Fibroblast of pulmonary artery (primary cell): ENCODE results near the gene TECR.
A peak's percentile ranks its signal among the peaks of the same experiment; 100 is the strongest.

ENCODE experiments used
- DNase-seq: peaks from one replicate; pipeline ENCODE4 v3.0.0-alpha.2; 2010; ENCODE audit warnings: low read depth
- H3K4me3 ChIP-seq: replicated peaks from 2 replicates; pipeline ENCODE4 v1.5.1; 2011; ENCODE audit warnings: low read depth, mild to moderate bottlenecking, control low read depth, low read length, moderate library complexity
- TF ChIP-seq, protein P1 (sequence below): IDR thresholded peaks from 2 replicates; pipeline ENCODE4 v1.5.1; 2011; ENCODE audit warnings: mild to moderate bottlenecking, control low read depth, low read length, inconsistent platforms; ENCODE audit errors: missing control alignments

TECR gene

GRCh38 chr19:14567079-14567478 lies 37.7 kb downstream of the TECR start:
- no peak for DNase-seq
- TF ChIP-seq, protein P1, sequence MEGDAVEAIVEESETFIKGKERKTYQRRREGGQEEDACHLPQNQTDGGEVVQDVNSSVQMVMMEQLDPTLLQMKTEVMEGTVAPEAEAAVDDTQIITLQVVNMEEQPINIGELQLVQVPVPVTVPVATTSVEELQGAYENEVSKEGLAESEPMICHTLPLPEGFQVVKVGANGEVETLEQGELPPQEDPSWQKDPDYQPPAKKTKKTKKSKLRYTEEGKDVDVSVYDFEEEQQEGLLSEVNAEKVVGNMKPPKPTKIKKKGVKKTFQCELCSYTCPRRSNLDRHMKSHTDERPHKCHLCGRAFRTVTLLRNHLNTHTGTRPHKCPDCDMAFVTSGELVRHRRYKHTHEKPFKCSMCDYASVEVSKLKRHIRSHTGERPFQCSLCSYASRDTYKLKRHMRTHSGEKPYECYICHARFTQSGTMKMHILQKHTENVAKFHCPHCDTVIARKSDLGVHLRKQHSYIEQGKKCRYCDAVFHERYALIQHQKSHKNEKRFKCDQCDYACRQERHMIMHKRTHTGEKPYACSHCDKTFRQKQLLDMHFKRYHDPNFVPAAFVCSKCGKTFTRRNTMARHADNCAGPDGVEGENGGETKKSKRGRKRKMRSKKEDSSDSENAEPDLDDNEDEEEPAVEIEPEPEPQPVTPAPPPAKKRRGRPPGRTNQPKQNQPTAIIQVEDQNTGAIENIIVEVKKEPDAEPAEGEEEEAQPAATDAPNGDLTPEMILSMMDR, result no peak
- H3K4me3 ChIP-seq, result no peak overlapping the region

DNA sequence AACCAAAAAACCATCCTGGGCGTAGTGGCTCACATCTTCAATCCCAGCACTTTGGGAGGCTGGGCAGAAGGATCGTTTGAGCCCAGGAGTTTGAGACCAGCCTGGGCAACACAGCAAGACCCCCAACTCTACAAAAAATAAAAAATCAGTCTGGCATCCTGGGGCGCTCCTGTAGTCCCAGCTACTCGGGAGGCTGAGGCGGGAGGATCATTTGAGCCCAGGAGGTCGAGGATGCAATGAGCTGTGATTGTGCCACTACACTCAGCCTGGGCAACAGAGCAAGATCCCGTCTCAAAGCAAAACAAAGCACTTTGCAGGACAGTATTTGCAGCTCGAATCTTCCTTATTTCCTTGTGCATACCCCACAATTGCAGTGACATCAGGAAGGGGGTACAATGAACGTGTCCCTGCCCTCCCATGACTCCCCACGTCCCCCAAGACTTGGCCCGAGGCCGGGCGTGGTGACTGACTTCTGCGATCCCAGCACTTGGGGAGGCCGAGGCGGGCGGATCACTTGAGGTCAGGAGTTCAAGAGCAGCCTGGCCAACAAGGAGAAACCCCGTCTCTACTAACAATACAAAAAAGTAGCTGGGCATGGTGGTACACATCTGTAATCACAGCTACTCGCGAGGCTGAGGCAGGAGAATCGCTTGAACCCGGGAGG lies 41.6 kb downstream of the TECR start:
- DNase-seq, result no peak
- H3K4me3 ChIP-seq, result peak overlapping the region; percentile 99
- TF ChIP-seq, protein P1, result no peak

DNA sequence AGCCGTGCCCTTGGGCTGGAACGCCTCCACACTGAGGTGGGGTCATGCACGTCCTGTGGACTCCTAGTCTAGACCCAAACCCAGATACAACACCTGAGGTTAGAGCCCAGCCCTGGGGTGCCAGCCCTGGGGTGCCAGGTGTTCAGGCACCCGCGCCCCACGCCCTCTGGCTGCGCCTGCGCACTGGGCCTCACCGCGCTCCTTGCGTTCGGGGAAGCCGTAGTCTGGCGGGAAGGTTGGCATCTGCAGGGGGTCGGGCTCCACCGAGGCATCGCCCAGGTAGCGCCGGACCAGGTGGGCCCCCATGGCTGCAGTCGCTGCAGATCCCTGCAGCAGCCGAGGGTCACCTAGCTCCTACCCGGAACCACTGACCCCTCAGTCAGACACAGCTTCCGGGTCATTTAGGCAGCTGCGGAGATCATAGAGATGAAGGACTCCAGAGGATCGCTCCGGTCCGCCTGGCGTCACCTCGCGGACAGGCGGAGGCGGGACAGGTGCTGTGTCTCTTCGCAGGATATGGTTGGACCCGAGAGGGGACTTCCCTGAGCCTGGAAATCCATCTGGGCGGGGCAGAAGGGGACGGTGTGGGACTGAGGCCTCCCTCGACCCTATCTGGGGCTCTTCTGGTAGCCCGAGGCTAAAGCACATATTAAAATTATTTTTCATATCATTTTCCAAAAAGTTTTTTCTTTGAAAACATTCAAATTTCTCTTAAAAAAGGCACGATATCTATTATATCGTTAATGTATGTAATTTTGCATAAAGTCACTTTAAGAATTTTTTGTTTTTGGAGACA lies 42.5 kb downstream of the TECR start, which contains the start of gene NDUFB7:
TSS of gene NDUFB7 (minus strand) at position 372 of the 796 bp plus-strand sequence. CDS start at position 306, 66 bp downstream.
- TF ChIP-seq, protein P1, result peak; percentile 52
- peak within 1 kb of the TSS; percentile 99 for H3K4me3 ChIP-seq
- peak; percentile 96 for DNase-seq

- no peak for DNase-seq
- no peak overlapping the region for H3K4me3 ChIP-seq
- TF ChIP-seq, protein P1, result no peak
These were observed 46.1 kb downstream of the TECR start for GRCh38 chr19:14575428-14575980.

DNA sequence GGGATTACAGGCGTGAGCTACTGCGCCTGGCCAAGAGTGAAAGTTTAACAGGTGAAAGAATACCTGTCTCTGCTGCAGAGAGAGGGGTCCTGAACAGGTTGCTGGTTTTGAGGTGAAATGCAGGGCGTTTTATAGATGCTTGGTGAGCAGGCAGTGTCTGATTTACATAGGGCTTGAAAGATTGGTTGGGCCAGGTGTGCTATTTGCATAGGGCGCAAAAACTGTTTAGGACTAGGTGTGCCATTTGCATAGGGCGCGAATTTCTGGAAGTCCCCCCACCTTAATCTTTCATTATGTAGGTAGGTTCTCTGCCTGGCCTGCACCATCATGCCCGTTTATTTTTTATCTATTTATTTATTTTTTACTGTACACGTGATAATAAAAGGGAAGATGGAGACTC lies 47.0 kb downstream of the TECR start:
- no peak overlapping the region for H3K4me3 ChIP-seq
- TF ChIP-seq, protein P1, result no peak
- DNase-seq, result no peak

DNA sequence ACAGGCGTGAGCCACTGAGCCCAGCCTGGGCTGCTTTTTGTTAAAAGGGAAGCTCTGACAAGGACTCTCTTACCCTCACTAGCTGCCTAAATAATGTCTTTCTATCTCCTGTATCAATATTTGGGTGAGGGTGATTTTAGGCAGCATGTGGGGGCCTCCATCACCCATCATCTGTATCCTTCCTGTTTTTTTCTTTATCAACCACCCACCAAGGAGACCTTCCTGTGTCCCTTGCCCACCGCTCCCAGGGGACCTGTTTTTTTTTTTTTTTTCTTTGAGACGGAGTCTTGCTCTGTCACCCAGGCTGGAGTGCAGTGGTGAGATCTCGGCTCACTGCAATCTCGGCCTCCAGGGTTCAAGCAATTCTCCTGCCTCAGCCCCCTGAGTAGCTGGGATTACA lies 47.9 kb downstream of the TECR start:
- DNase-seq, result no peak
- H3K4me3 ChIP-seq, result no peak overlapping the region
- TF ChIP-seq, protein P1, result no peak
